Fibroblast of the conjunctiva (primary cell): ENCODE results near the gene RBPJL.

Experiments used
- DNase-seq: peaks from one replicate; pipeline ENCODE4 v3.0.0-alpha.2; 2010; ENCODE audit warnings: low read depth

RBPJL gene

GRCh38 chr20:45362804-45363610 is 56.4 kb downstream of the RBPJL start, which contains the start of gene SYS1:
Gene SYS1, plus strand, starts transcription at chr20:45363156. Its CDS starts 376 bp downstream, at chr20:45363532.
- peak; percentile 98 for DNase-seq

- no peak for DNase-seq
Observed at GRCh38 chr20:45363611-45364492, 57.2 kb downstream of the RBPJL start.

GRCh38 chr20:45365444-45365970 is 58.9 kb downstream of the RBPJL start:
- DNase-seq, result no peak

- DNase-seq, result no peak
Observed at GRCh38 chr20:45366192-45366591, 59.6 kb downstream of the RBPJL start.

- no peak for DNase-seq
Observed at GRCh38 chr20:45366631-45367030, 60.0 kb downstream of the RBPJL start.

GRCh38 chr20:45367126-45367525 is 60.5 kb downstream of the RBPJL start:
- DNase-seq, result no peak
